K562 (cell line): ENCODE results near the gene NXPH4. TPM values are rescaled to one million over a fixed set of nuclear protein-coding genes. Genes with fewer than 3 reads are reported as not detected.

Experiments used
- ATAC-seq: fragments of 200-7000 bp; cut with Tn5 transposase; 3 replicates; pipeline ENCODE4 v1.9.1; 2020; ENCODE audit warnings: moderate library complexity
- BruUV-seq: library from RNA; stranded (reverse); fragments of 400-500 nt; replicated peaks from 2 replicates; lab custom pipeline; 2021; lab: Mats Ljungman, UMichigan
- CTCF ChIA-PET: fragments of 300-600 bp; formaldehyde crosslinking; extraction: SDS; loops from one replicate; lab custom pipeline; 2021; ENCODE audit warnings: low intra/inter-chr PET ratio; lab: Yijun Ruan, JAX
- POLR2A ChIA-PET: fragments of 300-600, 350-650 bp; sonication (Branson Sonifier 250); formaldehyde crosslinking; extraction: SDS; loops from one replicate; lab custom pipeline; 2021; ENCODE audit warnings: antibody characterized with exemption, inconsistent platforms; lab: Yijun Ruan, JAX
- DNase-seq, 4 experiments: peaks; one replicate each; pipeline versions ENCODE4 v3.0.0 to v3.0.0-alpha.2; 2011 to 2018; ENCODE audit warnings: low spot score in 3 of 4, mixed read lengths in 3 of 4; ENCODE audit errors: extremely low read depth in 1 of 4
- FAIRE-seq: peaks from 2 replicates; lab custom pipeline; 2011; peaks lifted over from hg19 to GRCh38; lab: Jason Lieb, UNC
- H2AFZ ChIP-seq: 2 replicates; pipeline ENCODE4 v1.6.0; 2011; ENCODE audit warnings: low read depth, low read length, control low read depth, inconsistent platforms
- H3K27ac ChIP-seq: fragments of 200-600 bp; 3 replicates; pipeline ENCODE4 v1.8.0; 2011; ENCODE audit warnings: low read depth, mild to moderate bottlenecking, control low read depth, inconsistent platforms, low read length, moderate library complexity, mixed read lengths; ENCODE audit errors: extremely low read depth
- H3K27me3 ChIP-seq, 2 experiments: fragments of 300-600 bp in 1 of 2; 2 replicates in 1 of 2; 3 replicates in 1 of 2; pipeline versions ENCODE4 v1.6.0 to v1.8.0; 2011; ENCODE audit warnings: inconsistent platforms in 2 of 2, low read length in 2 of 2, mild to moderate bottlenecking in 1 of 2, mixed read lengths in 1 of 2, moderate library complexity in 1 of 2; ENCODE audit not compliant: control insufficient read depth in 2 of 2, insufficient read depth in 2 of 2
- H3K36me3 ChIP-seq: fragments of 300-600 bp; 3 replicates; pipeline ENCODE4 v1.8.0; 2011; ENCODE audit warnings: mild to moderate bottlenecking, low read length, inconsistent platforms; ENCODE audit not compliant: control insufficient read depth, insufficient read depth
- H3K4me1 ChIP-seq, 2 experiments: fragments of 200-600 bp in 1 of 2; replicated peaks in 1 of 2; 2 replicates in 1 of 2; 3 replicates in 1 of 2; pipeline versions ENCODE4 v1.5.1 to v1.8.0; 2011; ENCODE audit warnings: inconsistent platforms in 2 of 2, low read length in 2 of 2, mild to moderate bottlenecking in 1 of 2, mixed read lengths in 1 of 2, moderate library complexity in 1 of 2; ENCODE audit not compliant: control insufficient read depth in 2 of 2, insufficient read depth in 2 of 2
- H3K4me2 ChIP-seq: 2 replicates; pipeline ENCODE4 v1.6.1; 2011; ENCODE audit warnings: low read length, control low read depth, inconsistent platforms, mixed read lengths; ENCODE audit not compliant: insufficient read depth
- H3K4me3 ChIP-seq: fragments of 200-600 bp; sonication (generic), shearing (Covaris generic); 2 replicates; pipeline ENCODE4 v1.5.1; 2016; ENCODE audit warnings: control low read depth, inconsistent platforms
- H3K79me2 ChIP-seq: fragments of 200-600 bp; 3 replicates; pipeline ENCODE4 v1.8.0; 2011; ENCODE audit warnings: low read length, inconsistent platforms; ENCODE audit not compliant: control insufficient read depth, insufficient read depth
- H3K9ac ChIP-seq, 2 experiments: 2 replicates each; pipeline versions ENCODE4 v1.6.0 to v1.6.1; 2011; ENCODE audit warnings: low read depth in 2 of 2, low read length in 2 of 2, control low read depth in 1 of 2, inconsistent platforms in 1 of 2, mild to moderate bottlenecking in 1 of 2, mixed read lengths in 1 of 2; ENCODE audit not compliant: insufficient read depth in 1 of 2
- H3K9me1 ChIP-seq: one replicate; pipeline ENCODE4 v1.6.0; 2011; ENCODE audit warnings: inconsistent platforms, mild to moderate bottlenecking, low read length, moderate library complexity; ENCODE audit not compliant: control insufficient read depth, insufficient read depth
- H3K9me3 ChIP-seq: replicated peaks from 2 replicates; pipeline ENCODE4 v1.5.1; 2011; ENCODE audit warnings: low read depth, low read length, inconsistent platforms; ENCODE audit not compliant: control insufficient read depth, insufficient read depth
- H4K20me1 ChIP-seq: replicated peaks from 2 replicates; pipeline ENCODE4 v1.6.1; 2011; ENCODE audit warnings: low read length, inconsistent platforms, mixed read lengths; ENCODE audit not compliant: control insufficient read depth, insufficient read depth
- EWSR1 ChIP-seq: fragments of 450-650 bp; IDR thresholded peaks from 2 replicates; pipeline ENCODE4 v1.6.1; 2018; ENCODE audit warnings: borderline replicate concordance, mild to moderate bottlenecking, low read depth, moderate library complexity; ENCODE audit not compliant: partially characterized antibody
- GATAD2B ChIP-seq: fragments of 450-650 bp; IDR thresholded peaks from 2 replicates; pipeline ENCODE4 v1.6.1; 2017; ENCODE audit warnings: mild to moderate bottlenecking, borderline replicate concordance
- HDAC3 ChIP-seq: fragments of 450-650 bp; IDR thresholded peaks from 2 replicates; pipeline ENCODE4 v1.6.1; 2018; ENCODE audit warnings: borderline replicate concordance, mild to moderate bottlenecking, moderate library complexity; ENCODE audit not compliant: partially characterized antibody
- HNRNPL ChIP-seq: fragments of 200-400 bp; formaldehyde crosslinking; IDR thresholded peaks from 2 replicates; pipeline ENCODE4 v1.6.1; 2017; ENCODE audit warnings: low read depth, mild to moderate bottlenecking, low read length
- NCOA2 ChIP-seq, 2 experiments: fragments of 450-650 bp; IDR thresholded peaks; 2 replicates each; pipeline ENCODE4 v1.6.1; 2018; ENCODE audit warnings: mild to moderate bottlenecking in 2 of 2, moderate library complexity in 1 of 2; ENCODE audit not compliant: partially characterized antibody in 2 of 2
- POLR2B ChIP-seq: fragments of 450-650 bp; IDR thresholded peaks from 2 replicates; pipeline ENCODE4 v1.6.1; 2018; ENCODE audit warnings: low read depth; ENCODE audit not compliant: partially characterized antibody
- PRMT5 ChIP-seq: sonication (generic); formaldehyde crosslinking; IDR thresholded peaks from 2 replicates; pipeline ENCODE4 v1.5.0; 2020; ENCODE audit warnings: missing genetic modification reagents
- ZFP1 ChIP-seq: fragments of 450-650 bp; formaldehyde crosslinking; IDR thresholded peaks from 2 replicates; pipeline ENCODE4 v1.4.0; 2020; ENCODE audit warnings: mild to moderate bottlenecking, mixed read lengths
- WGBS: fragments of 100-300 bp; shearing (Covaris generic); methylation state at CpG from one replicate; pipeline ENCODE4 v1.1.6; 2016; ENCODE audit warnings: low coverage, mixed read lengths; ENCODE audit not compliant: insufficient coverage; ENCODE audit errors: missing lambda C conversion rate; 5-methylcytosine and 5-hydroxymethylcytosine counted together
- in situ Hi-C: fragments of 300-500 bp; cut with MboI; formaldehyde crosslinking; loops from 4 replicates; pipeline ENCODE4 v1.15.0; 2018; ENCODE audit warnings: inconsistent platforms, mixed read lengths
- intact Hi-C: fragments of 100-400 bp; cut with micrococcal nuclease; formaldehyde crosslinking; loops from 2 replicates; pipeline ENCODE4 v1.14.2; 2022
- polyA plus RNA-seq, 8 experiments: library from polyadenylated mRNA; depleted of rRNA in 4 of 8; stranded (reverse) in 5 of 8; unstranded in 3 of 8; fragments of >200 nt; fragmentation: Nextera tagmentation in 2 of 8; fragmentation: Illumina TruSeq in 1 of 8; extraction: Ambion mirVana in 2 of 8; extraction: Trizol in 1 of 8; gene quantifications; 2 replicates each; pipeline versions ENCODE4 v1.2.1 to v1.2.3, GENCODE V29; 2011 to 2014; ENCODE audit warnings: inconsistent platforms in 1 of 8, missing spikeins in 1 of 8
- total RNA-seq, 7 experiments: library from RNA; depleted of rRNA in 6 of 7; stranded (reverse); fragments of >200 nt in 6 of 7; fragmentation: Illumina TruSeq in 2 of 7; extraction: Trizol in 2 of 7; gene quantifications; 2 replicates each; pipeline versions ENCODE4 v1.2.1 to v1.2.3, GENCODE V29; 2011 to 2021; ENCODE audit warnings: low replicate concordance in 1 of 7

NXPH4 gene
- total and polyA plus RNA-seq, 9 of the 15 experiments (the other 6 are each of a cell fraction or from before 2014, with no cell fraction given), result 0.49 to 2.7 (median 1.1) TPM; not detected in 4

DNA sequence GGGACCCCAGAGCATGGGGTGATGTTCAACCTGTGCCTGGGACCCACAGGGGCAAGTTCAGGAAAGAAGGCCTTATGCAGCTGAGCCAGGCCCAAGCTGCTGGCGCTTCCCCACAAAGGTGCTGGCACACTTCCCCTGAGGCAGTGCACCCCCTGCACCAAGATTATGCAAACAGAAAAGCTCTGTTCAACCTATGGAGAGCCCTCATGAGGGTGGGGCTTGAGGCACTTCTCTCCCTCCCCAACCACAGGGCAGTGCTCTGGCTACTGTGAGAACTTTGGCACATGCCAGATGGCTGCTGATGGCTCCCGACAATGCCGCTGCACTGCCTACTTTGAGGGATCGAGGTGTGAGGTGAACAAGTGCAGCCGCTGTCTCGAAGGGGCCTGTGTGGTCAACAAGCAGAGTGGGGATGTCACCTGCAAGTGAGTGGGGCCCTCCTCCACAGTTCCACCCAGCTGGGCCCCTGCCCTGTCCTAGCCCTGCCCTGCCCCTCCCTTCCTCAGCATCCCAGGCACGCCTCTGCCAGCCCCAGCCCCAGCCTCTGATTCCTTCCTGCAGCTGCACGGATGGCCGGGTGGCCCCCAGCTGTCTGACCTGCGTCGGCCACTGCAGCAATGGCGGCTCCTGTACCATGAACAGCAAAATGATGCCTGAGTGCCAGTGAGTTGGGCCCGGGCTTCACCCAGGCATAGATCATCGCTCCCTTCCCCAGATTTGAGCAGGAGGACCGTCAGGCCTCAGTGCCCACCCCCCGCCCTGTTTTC is 5.5 kb upstream of the NXPH4 start:
- peaks cover 9 to 43% of the 10 kb centered on the region in 2 experiments; a peak in 4 of 5 replicates for H3K4me1 ChIP-seq
- no peak overlapping the region for H3K27ac ChIP-seq
- POLR2A ChIA-PET, result interaction anchor here (1.2 kb wide), 1 partner anchor 22 kb away, joined by 4 read pairs; no protein-coding TSS in a partner anchor
- BruUV-seq, result no TSS peak
- ATAC-seq (no peak), FAIRE-seq (no peak), DNase-seq (no peak)
- no peak overlapping the region for H3K4me2 ChIP-seq
- CTCF ChIA-PET, result interaction anchor here (4.7 to 7.2 kb wide), 2 partner anchors 27 to 32 kb away, joined by 80 to 186 read pairs; a partner anchor contains a TSS
- 10% methylated on average over 16 of the region's 16 CpGs for WGBS
- H3K36me3 ChIP-seq, result no peaks in the 10 kb centered on the region
- no peak overlapping the region for H3K4me3 ChIP-seq
- in situ Hi-C loops (no loop called here), intact Hi-C loops (no loop called here)
- peak overlapping the region in 1 of 2 experiments; percentile 28; a peak in 1 of 4 replicates for H3K9ac ChIP-seq
- H2AFZ ChIP-seq, result no peak overlapping the region
- TF ChIP-seq HNRNPL (no peak), GATAD2B (no peak), PRMT5 (CRISPR knock-in tag) (no peak), EWSR1 (no peak), HDAC3 (no peak), ZFP1 (CRISPR knock-in tag) (no peak), POLR2B (no peak), NCOA2 (IDR thresholded peaks at IDR 0.05; ENCODE audit: partially characterized antibody in 2 of 2) (no peak)
- H3K27me3 ChIP-seq, result peaks cover 16 to 70% of the 10 kb centered on the region in 2 experiments; a peak in 4 of 5 replicates
- no peaks in the 10 kb centered on the region for H3K79me2 ChIP-seq
- no peaks in the 10 kb centered on the region for H3K9me3 ChIP-seq
- H4K20me1 ChIP-seq, result peaks cover 21% of the 10 kb centered on the region
- peaks cover 2% of the 10 kb centered on the region for H3K9me1 ChIP-seq
